Activated CD4-positive, CD25-positive, alpha-beta regulatory T cell treated with anti-CD3 and anti-CD28 coated beads, Interleukin-2, amount 50 U/mL, for 24 hours (primary cell): ENCODE measurements around the gene ZNF326.
"Not testable (repeated sequence)": the region's sequence is repeated elsewhere in the genome, so short reads cannot be mapped to it uniquely, and the experiment has no call there.

Experiments
- ATAC-seq, 2 donors: fragments of 150-1000 bp; cut with Tn5 transposase; one replicate each; pipeline ENCODE4 v1.10.0; 2021; ENCODE audit warnings: mild to moderate bottlenecking in 1 of 2, moderate library complexity in 1 of 2

Gene ZNF326

GRCh38 chr1:89998306-89998705, 3.4 kb downstream of the ZNF326 start:
- no peak for ATAC-seq

GRCh38 chr1:89999208-89999607, 4.3 kb downstream of the ZNF326 start:
- ATAC-seq, result no peak

- no peak for ATAC-seq
Observed at GRCh38 chr1:89999628-90000027, 4.7 kb downstream of the ZNF326 start.

- ATAC-seq, result no peak
Observed at GRCh38 chr1:90000934-90001676, 6.2 kb downstream of the ZNF326 start.

GRCh38 chr1:90007979-90008404, 13.1 kb downstream of the ZNF326 start:
- no peak for ATAC-seq

GRCh38 chr1:90012300-90012699, 17.4 kb downstream of the ZNF326 start:
- ATAC-seq, result no peak

GRCh38 chr1:90023691-90024090, 28.8 kb downstream of the ZNF326 start:
- no peak for ATAC-seq

GRCh38 chr1:90027281-90027680, 32.4 kb downstream of the ZNF326 start:
- ATAC-seq, result no peak

GRCh38 chr1:90039652-90040051, 44.7 kb downstream of the ZNF326 start:
- no peak for ATAC-seq

GRCh38 chr1:90043586-90043985, 48.7 kb downstream of the ZNF326 start:
- ATAC-seq, result no peak

GRCh38 chr1:90044346-90044745, 49.4 kb downstream of the ZNF326 start:
- no peak for ATAC-seq

GRCh38 chr1:90045853-90046563, 51.1 kb downstream of the ZNF326 start:
- no peak for ATAC-seq

GRCh38 chr1:90046635-90047034, 51.7 kb downstream of the ZNF326 start:
- ATAC-seq, result no peak

GRCh38 chr1:90048043-90048442, 53.1 kb downstream of the ZNF326 start:
- no peak for ATAC-seq

GRCh38 chr1:90062700-90063643, 68.1 kb downstream of the ZNF326 start:
- ATAC-seq, result not testable (repeated sequence)

- not testable (repeated sequence) for ATAC-seq
Observed at GRCh38 chr1:90064109-90064508, 69.2 kb downstream of the ZNF326 start.

- no peak for ATAC-seq
Observed at GRCh38 chr1:90067194-90067931, 72.5 kb downstream of the ZNF326 start.

- no peak for ATAC-seq
Observed at GRCh38 chr1:90068611-90069280, 73.8 kb downstream of the ZNF326 start.

- no peak for ATAC-seq
Observed at GRCh38 chr1:90074137-90074536, 79.2 kb downstream of the ZNF326 start.

- no peak for ATAC-seq
Observed at GRCh38 chr1:90074566-90074965, 79.7 kb downstream of the ZNF326 start.

- no peak for ATAC-seq
Observed at GRCh38 chr1:90074970-90075391, 80.1 kb downstream of the ZNF326 start.

- ATAC-seq, result no peak
Observed at GRCh38 chr1:90083995-90084394, 89.1 kb downstream of the ZNF326 start.
